RKO (cell line): ENCODE results near the gene MLLT10.

Experiments
- DNase-seq: peaks from one replicate; pipeline ENCODE4 v3.0.0-alpha.2; 2016; ENCODE audit warnings: low spot score

MLLT10 gene

DNA sequence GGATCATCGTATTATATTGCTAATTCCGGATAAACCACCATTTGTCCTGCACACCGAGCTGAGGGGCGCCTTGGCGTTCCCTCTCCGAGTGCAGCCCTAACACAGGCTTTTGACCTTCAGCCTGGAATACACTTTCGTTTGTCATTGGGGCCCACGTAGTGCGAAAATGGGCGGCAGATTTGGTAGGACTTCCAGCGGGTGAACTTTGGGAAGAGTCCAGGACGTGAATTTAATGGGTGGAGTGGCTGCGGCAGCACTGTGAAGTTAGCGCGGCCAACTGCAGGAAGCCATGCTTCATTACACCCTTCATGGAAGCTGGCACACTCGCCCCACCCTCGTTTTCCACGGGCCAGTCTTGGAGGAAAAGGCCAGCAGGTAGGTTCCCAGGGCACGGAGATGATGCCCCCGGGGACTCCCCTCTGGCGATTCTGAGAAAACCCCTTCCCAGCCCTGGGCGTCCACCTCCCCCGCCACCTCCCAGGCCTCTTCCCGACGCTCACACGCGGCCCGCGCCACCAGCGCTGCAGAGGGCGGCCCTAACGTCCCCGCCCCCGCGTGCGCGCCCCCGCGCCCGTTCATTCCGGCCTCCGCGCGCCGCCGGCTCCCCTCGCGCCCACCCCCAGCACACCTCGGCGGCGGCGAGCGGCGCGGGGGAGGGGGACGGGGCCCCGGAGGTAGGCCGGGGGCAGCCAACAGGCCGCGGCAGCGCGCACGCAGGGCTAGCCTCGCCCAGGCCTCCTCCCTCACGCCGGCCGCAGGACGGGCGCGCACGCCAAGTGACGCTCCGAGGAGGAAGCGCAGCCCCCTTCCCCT is at the start of gene MLLT10:
MLLT10 (plus strand) TSS at position 766 of the 813 bp plus-strand sequence. CDS start 413 bp downstream, outside the sequence.
- peak; percentile 97 for DNase-seq

DNA sequence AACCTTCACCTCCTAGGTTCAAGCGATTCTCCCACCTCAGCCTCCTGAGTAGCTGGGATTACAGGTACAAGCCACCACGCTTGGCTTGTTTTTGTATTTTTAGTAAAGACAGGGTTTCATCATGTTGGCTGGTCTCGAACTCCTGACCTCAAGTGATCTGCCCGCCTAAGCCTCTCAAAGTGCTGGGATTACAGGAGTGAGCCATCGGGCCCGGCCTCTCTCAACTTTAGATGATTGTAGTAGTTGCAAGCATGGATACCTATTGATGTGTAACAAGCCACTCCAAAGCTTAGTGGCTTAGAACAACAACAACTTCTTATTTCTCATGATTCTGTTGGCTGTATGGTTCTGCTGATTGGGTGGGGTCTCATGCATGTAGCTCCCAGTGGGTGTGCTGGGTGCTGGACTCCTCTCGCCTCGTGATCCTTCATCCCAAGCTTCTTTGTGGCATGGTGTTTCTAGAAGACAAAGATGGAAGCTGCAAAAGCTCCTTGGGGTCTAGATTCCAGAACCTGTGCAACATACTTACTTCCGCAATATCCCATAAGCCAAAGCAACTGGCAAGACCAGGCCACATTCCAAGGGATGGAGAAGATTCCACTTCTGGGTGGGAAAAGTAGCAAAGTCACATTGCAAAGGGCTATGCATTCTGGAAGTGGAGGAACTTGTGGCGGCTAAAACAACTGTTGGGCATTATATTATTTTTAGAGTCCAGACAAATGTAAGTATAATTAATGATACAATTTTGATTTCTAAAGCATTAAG is 46.4 kb upstream of the MLLT10 start:
- DNase-seq, result no peak

DNA sequence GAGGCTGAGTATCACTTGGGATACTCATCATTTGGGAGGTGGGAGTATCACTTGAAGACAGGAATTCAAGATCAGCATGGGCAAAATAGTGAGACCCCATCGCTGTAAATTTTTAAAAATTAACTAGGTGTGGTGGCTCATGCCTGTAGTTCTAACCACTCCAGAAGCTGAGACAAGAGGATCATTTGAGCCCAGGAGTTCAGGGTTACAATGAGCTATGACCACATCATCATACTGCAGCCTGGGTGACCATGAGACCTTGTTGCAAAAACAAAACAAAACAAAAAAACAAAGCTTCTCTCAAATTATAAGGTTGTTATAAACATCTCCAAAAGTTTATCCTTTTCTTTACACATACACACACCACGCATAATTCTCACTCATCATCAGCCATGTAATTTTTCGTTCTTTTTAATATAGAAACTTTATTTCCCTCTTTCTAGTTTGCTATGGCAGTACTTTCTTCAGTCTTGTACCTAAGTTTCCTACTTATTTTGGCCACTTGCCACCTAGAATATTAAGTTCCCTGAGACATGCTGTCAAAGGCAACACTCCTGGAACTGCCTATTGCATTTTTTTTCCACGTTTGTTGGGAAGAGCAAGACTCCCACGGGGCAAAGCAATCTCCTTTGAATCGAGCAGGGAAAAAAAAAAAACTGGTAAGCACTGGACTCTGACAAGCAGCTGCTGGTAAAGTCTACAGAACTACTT is 45.6 kb upstream of the MLLT10 start:
- DNase-seq, result no peak

DNA sequence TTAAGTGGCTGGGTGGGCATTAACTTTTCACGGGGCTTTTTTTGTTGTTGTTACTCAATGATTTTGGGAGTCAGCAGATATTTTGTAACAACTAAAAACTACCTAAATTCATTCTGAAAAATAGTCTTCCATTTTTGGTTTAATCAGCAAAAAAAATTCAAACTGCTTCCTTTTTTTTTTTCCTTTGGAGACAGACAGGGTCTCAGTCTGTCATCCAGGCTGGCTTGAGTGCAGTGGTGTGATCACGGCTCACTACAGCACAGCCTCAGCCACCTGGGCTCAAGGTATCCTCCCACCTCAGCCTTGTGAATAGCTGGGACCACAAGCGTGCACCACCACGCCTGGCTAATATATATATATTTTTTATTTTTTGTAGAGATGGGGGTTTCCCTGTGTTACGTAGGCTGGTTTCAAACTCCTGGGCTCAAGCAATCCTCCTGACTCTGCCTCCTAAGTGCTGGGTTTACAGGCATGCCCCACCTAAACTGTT is 45.0 kb upstream of the MLLT10 start:
- no peak for DNase-seq

DNA sequence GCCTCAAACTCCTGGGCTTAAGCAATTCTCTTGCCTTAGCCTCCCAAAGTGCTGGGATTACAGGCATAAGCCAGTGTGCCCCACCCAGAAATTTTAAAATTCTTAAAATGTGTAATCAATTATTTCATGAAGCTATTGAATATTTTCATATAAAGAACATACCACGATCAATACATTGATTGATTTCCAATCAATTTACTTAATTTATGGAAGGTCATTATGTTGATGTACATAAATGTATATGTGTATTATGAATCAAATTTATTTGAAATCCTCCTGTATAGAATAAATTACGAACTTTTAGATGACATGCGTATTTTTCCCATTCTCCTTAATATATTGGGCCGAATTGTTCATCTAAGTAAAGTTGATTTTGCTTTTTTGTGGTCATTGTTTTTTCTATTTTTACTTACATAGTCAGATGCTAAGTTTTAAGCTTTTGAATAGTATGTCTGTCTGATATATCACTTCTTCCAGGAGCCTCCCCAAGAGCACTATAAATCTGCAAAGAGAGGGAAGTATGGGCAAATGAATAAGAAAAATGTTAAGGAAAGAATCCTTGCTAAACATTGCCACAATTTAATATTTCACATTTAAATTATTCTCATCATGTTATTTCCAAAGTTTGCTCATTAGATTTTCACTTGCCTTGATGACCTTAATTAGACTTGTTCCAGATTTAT is 43.9 kb upstream of the MLLT10 start:
- no peak for DNase-seq

DNA sequence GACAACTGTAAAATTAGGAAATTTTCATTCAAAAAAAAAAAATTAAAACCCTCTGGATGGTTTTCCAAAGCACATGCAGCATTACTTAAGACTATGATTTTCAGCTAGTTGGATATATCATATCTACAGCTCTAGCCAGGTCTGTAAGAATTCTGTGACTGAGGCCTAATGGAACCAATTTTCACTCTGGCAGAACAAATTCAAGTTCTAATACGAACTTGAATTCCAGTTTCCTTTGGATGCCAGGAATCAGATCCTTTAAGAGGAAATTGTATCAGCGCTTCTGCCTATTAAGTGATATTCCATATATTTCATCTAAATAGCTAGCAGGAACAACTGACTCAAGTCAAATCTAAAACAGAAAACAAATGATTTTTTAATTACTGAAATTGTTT is 43.3 kb upstream of the MLLT10 start:
- no peak for DNase-seq

DNA sequence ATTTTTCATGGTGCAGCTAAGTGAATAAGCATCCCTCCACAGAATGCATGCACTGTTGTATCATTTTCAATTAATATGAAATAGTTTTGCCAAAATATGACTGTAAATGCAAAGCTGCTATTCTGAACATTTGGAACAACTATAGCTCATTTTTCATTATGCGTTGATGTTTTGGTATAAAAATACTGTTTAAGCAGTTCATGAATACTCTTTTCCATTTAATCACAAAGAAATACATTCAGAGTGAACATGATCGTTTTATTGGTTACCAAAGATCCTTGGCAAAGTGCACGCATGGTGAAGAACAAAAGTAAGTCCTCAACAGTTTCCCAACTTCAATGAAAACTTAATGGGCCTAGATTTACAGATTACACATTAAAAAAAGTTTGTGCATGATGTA is 41.6 kb upstream of the MLLT10 start:
- no peak for DNase-seq

DNA sequence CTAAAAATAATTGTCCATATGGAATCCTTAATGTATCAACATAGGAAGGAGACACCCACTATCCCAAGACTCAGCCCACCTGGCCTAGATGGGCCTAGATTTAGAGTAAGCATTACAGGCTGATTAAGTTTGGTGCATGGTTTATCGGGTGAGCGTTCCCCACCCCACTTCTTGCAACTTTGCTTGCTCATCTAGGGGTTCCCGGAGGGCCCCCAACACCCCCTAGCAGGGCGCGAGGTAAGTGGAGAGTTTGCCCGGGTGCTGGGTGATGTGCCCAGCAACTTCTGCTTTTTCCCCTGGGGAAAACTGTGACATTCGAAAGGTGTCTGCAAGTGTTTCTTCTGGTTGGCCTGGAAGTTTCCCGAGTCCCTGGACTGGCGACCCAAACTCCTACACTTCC is 40.2 kb upstream of the MLLT10 start:
- no peak for DNase-seq

DNA sequence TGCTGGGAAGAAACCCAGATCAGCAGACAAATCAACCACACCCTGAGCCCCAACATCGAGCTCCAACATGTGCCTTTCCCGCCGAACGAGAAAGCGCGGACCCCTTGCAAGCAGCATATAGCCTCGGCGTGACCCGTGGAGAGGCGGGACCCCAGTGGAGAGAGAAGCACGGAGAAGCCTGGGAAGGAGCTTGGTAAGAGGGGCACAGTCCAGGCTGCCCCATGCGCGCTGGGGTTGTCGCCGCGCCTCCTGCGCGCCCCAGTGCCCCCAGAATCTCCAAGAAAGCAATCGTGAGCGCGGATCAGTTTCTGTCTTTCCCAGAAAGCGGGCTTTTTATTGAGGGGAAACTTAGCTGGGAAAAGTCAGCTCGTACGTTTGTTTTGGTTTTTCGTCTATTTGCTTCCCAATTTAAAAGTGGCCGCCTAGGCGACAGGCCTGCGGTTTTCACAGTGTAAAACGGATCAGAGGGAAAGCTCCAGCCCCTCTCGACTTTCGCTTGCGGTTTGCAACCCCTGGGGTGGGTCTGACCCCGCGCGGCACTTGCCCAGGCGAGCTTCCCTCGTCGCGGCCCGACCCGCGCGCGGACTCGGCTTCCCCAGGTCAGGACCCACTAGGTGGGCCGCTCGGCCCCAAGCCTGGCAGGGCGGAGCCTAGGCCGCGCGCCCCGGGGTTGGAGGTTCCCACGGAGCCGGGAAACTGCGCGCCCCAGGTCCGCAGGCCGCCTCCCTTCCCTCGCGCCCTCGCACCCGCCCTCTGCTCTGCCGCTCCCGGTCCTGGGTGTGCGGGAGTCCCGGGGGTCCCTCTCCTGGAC is 39.6 kb upstream of the MLLT10 start:
- no peak for DNase-seq

DNA sequence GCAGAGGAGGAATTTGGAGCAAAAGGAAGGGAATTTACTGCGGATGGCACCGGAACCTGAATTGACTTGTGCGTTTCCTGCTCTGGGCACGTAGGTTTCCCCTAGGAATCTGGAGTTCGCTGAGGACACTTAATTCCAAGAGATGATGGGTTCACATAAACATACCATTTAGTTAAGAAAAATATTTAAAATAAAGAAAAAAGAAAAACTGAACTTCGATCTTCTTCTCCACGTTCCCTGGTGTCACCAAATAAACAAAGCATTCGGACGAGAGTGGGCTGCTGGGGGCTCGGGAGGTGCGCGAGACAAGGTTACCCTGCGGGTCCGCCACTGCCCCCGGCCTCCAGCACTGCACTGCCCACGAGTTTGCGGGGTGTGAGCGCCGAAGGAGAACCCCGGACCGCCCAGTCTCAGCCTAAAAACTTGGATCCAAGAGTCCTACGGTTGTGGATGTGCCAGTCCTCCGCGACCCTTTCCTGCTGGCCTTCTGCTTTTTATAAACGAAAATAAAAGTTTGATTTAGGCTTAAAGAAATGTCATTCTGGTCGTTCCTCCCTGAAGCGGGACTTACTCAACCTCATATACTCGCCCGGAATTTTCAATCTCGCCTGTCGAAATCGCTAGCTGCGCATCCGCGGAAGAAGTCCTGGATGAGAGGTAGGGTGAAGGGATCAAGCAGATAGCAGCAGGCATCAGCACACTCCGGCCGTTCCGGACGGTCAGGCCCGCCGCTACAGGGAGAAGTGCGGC is 38.9 kb upstream of the MLLT10 start:
- no peak for DNase-seq

DNA sequence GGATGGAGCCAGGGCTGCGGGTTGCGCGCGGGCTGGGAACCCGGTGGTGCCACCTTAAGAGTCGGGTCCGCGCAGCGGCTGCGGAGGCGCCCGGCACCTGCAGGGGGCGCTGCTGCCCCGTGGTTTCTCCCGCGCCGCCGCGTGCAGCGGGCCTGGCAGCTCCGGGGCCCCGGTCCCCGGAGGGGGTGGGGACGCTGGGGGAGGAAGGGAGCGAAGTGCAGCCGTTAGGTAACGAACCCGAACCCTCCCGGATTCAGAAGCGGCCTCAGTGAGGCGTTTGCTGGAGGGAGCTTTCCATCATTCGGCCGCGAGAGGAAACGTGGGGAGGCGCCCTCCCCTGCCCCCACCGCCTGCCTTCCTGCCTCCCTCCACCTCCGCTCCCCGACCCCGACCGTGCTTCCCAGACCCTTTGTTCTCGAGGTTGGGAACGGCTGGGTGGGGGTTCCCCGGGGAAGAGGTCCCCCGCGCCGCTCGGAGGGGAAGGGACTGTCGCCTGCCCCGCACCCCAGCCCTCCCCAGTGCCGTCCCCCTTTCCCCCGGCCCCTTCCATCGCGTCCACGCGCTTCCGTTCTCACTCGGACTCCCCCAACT is 38.2 kb upstream of the MLLT10 start:
- DNase-seq, result peak; percentile 88

DNA sequence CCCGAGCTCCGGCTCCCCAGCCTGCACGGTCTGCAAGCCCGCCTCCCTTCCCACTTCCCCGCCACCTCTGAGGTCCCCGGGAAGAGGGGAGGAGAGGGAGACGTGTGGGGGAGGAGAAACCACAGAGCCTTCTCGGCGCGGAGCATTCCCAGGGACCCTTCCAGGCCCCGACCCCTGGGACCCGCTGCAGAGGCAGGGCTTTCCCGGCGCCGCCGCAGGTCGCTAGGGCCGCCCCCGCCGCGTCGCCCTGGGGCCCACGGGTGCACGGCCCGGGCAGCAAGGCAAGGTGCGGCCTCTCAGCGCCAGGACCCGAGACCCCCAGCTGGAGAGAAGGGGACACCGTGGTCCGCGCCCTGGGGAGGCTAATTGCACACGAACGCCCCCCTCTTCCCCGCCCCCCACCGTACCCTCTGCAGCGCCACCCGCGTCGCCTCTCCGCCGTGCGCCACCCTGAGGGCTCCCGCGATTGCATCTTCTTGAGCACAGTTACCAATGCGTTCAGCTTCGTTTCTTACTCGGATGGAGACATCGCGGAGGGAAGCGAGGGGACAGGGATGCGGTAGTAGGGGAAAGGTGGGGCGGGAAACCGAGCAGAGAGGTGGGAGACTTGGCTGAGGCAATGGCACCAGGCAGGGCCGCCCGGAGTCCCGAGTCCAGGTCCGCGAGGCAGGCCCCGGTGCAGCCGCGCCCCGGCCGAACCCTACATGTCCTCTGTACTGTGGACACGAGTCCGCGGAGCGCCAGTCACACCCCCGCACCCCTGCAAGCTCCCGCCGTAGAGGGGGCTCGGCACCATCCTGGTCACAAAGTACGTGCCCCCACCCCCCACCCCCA is 37.5 kb upstream of the MLLT10 start:
- DNase-seq, result peak; percentile 81

DNA sequence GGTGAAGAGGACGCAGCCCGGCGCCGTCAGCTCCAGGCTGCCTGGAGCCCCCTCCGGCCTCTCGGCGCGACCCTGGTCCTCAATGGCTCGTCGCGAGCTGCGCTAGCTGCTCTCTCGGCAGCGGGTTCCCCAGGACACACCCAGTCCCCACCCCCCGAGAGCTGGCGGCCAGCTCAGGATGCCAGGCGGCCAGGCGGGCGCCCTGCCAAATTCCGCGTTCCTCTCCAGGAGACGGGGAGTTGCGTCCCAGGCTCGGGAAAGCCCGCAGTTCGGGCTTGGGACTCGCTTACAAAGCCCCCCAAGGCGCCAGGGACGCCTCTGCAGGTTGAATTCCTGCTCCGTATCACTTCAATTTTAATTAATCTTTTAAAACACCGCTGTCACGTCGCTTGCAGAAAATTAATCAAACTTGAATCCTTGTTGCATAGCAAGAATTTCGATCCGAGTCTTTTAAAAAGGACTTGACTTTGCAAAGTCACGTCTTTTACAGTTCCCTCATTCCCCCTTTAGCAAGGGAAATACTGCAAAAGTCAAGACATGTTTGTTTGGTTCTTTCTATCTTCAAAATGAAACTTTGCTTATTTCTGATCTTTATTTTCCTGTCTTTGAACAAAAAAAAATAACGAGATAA is 36.7 kb upstream of the MLLT10 start:
- DNase-seq, result peak; percentile 95

DNA sequence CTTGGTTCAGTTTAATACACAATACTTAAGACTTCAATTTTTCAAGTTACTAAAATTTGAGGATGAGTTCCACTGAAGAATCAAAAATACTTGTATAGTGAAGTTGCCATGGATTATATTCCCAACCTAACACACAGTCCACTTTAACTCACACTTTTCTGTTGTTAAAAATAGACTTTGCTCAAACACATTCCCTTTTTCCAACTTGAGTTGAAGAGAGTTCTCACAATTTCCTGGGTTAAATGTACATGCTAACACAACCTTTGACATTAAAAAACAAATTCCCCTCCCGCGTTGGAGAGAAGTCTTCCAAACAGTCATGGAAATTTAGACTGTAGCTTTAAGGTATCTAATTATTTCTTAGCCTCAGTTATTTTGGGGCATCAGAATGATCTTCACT is 35.7 kb upstream of the MLLT10 start:
- no peak for DNase-seq

DNA sequence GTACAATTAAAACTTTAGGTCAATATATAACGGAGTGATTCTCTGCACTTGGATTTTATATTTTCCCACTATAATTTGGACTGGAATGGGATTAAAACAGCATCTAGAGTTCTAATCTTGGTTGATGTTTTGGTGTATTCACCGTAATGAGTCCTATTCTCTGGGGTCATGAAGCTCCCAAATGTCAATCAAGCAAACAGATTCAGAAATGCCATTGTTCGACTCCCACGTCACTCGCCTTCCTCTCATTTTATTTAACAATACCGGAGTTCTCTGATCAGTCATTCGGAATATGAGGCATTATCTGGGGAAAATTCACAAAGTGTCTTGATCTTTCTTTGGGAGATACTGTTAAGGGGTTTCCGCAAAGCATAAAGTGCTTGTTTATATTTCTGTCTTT is 35.0 kb upstream of the MLLT10 start:
- DNase-seq, result no peak

DNA sequence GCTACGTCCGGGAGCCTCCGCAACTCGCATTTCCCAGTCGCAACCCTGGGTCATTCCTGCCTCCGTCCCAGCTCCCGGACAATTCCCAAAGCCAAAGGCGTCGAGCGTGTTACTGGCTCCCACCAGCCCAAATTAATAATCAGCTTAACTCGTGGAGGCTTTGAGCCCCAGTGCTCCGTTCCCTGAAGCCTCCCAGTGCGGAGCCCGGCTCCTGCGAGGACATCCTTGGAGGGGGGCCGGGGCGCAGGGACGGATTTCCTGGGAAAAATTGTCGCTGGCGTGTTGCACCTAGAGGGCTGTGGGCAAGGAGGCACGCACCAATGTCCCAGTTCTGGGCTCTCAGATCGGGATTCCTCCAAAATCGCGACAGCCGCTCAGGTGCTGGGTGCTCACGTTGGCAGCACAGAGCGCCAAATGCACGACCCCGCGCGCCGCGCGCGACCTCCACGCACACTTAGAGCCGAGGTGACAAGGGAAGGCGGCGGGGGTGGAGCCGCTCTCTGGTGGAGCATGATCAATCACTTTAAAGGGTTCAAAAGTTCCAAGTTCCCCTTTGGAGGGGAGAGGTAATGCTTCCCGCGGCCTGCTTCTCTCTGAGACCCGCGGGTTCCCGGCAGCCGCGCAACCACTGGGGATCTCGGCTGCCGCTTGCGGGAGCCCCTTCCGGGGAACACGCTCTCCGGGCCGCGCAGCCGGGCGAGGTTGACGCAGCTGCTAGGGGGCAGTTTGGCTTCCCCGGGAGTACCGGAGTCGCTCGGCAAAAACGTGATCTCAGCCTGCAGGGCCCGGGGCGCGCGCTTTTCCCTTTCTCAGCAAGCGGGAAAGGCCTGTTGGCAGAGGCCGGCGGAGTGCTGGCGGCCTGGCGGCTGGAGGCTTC is 34.1 kb upstream of the MLLT10 start:
- DNase-seq, result no peak

DNA sequence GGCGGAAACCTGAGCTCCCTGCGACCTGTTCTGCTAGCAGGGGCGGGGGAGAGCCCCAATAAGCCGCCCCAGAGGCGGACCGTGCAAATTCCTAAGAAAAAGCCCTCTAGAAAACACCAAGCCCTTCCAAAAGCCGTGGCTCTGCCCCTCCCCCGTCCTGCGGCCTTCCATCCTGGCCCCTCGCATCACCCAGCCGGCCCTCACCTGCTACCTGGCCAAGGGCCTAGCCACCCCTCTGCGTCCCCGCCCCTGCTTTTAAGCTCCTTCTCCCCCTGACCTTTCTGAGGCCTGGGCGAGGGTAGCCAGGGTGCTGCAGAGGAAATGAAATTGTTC is 33.5 kb upstream of the MLLT10 start:
- no peak for DNase-seq

DNA sequence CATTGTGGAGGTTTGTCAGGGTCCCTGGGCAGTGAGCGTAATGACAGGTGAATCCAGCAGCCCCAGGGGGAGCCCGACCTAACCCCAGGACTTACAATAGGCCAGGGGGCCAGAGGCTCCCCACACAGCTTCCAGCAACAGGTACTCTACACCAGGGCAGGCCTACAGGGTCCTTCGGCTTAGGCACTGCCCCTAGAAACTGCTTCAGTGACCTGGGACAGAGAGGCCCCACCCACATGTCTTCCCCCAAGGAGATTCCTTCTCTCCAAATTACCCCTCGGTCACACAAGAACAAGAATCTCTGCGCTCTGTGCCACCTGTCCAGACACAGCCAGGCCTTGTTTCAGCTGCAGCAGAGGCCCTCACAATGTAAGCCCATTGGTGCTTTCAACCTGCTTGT is 32.9 kb upstream of the MLLT10 start:
- DNase-seq, result no peak
